ENCODE results near the gene QRSL1.
"Not testable (repeated sequence)": the region's sequence is repeated elsewhere in the genome, so short reads cannot be mapped to it uniquely, and the experiment has no call there.

QRSL1 gene

GRCh38 chr6:106692112-106692818 is 62.9 kb downstream of the QRSL1 start:
- peak overlapping the region; percentile 71 for H3K9ac ChIP-seq (ENCODE audit: low read length)
- no peaks in the 10 kb centered on the region for H3K9me3 ChIP-seq (ENCODE audit: control insufficient read depth, low read length)
- H3K27me3 ChIP-seq (ENCODE audit: control insufficient read depth, insufficient read depth, low read length): no peaks in the 10 kb centered on the region
- no peaks in the 10 kb centered on the region for H3K36me3 ChIP-seq (ENCODE audit: control insufficient read depth, insufficient read depth, low read length)
- no peak overlapping the region for H3K4me3 ChIP-seq (ENCODE audit: low read length)
- H3K4me1 ChIP-seq (ENCODE audit: control insufficient read depth, insufficient read depth, low read length): peaks cover 47% of the 10 kb centered on the region

- H3K36me3 ChIP-seq (ENCODE audit: control insufficient read depth, insufficient read depth, low read length): no peaks in the 10 kb centered on the region
- H3K9ac ChIP-seq (ENCODE audit: low read length): peak overlapping the region; percentile 71
- no peaks in the 10 kb centered on the region for H3K27me3 ChIP-seq (ENCODE audit: control insufficient read depth, insufficient read depth, low read length)
- H3K9me3 ChIP-seq (ENCODE audit: control insufficient read depth, low read length): no peaks in the 10 kb centered on the region
- peaks cover 47% of the 10 kb centered on the region for H3K4me1 ChIP-seq (ENCODE audit: control insufficient read depth, insufficient read depth, low read length)
- H3K4me3 ChIP-seq (ENCODE audit: low read length): no peak overlapping the region
Observed at GRCh38 chr6:106692819-106693208, 63.4 kb downstream of the QRSL1 start.

GRCh38 chr6:106693418-106693817 is 64.0 kb downstream of the QRSL1 start:
- H3K27me3 ChIP-seq (ENCODE audit: control insufficient read depth, insufficient read depth, low read length): no peaks in the 10 kb centered on the region
- peaks cover 43% of the 10 kb centered on the region for H3K4me1 ChIP-seq (ENCODE audit: control insufficient read depth, insufficient read depth, low read length)
- H3K36me3 ChIP-seq (ENCODE audit: control insufficient read depth, insufficient read depth, low read length): no peaks in the 10 kb centered on the region
- H3K4me3 ChIP-seq (ENCODE audit: low read length): no peak overlapping the region
- peak overlapping the region; percentile 71 for H3K9ac ChIP-seq (ENCODE audit: low read length)
- H3K9me3 ChIP-seq (ENCODE audit: control insufficient read depth, low read length): no peaks in the 10 kb centered on the region

- Histone ChIP-seq H3K36me3 (ENCODE audit: control insufficient read depth, insufficient read depth, low read length) (no peaks in the 10 kb centered on the region), H3K4me3 (ENCODE audit: low read length) (no peak overlapping the region), H3K27me3 (ENCODE audit: control insufficient read depth, insufficient read depth, low read length) (no peaks in the 10 kb centered on the region), H3K4me1 (ENCODE audit: control insufficient read depth, insufficient read depth, low read length) (peaks cover 38% of the 10 kb centered on the region), H3K9me3 (ENCODE audit: control insufficient read depth, low read length) (no peaks in the 10 kb centered on the region), H3K9ac (ENCODE audit: low read length) (peak overlapping the region; percentile 9)
Observed at GRCh38 chr6:106694343-106694742, 65.0 kb downstream of the QRSL1 start.

- Histone ChIP-seq H3K27me3 (ENCODE audit: control insufficient read depth, insufficient read depth, low read length) (no peaks in the 10 kb centered on the region), H3K4me3 (ENCODE audit: low read length) (no peak overlapping the region), H3K4me1 (ENCODE audit: control insufficient read depth, insufficient read depth, low read length) (peaks cover 18% of the 10 kb centered on the region), H3K9me3 (ENCODE audit: control insufficient read depth, low read length) (no peaks in the 10 kb centered on the region), H3K9ac (ENCODE audit: low read length) (no peak overlapping the region), H3K36me3 (ENCODE audit: control insufficient read depth, insufficient read depth, low read length) (no peaks in the 10 kb centered on the region)
Observed at GRCh38 chr6:106700581-106700980, 71.2 kb downstream of the QRSL1 start.

GRCh38 chr6:106701201-106701600 is 71.8 kb downstream of the QRSL1 start:
- H3K4me3 ChIP-seq (ENCODE audit: low read length); H3K36me3 ChIP-seq (ENCODE audit: control insufficient read depth, insufficient read depth, low read length); H3K9ac ChIP-seq (ENCODE audit: low read length); H3K9me3 ChIP-seq (ENCODE audit: control insufficient read depth, low read length); H3K27me3 ChIP-seq (ENCODE audit: control insufficient read depth, insufficient read depth, low read length): not testable (repeated sequence)
- H3K4me1 ChIP-seq (ENCODE audit: control insufficient read depth, insufficient read depth, low read length): peaks cover 18% of the 10 kb centered on the region

GRCh38 chr6:106702046-106702445 is 72.7 kb downstream of the QRSL1 start:
- Histone ChIP-seq H3K9ac (ENCODE audit: low read length) (peak overlapping the region; percentile 26), H3K4me3 (ENCODE audit: low read length) (no peak overlapping the region)

GRCh38 chr6:106702451-106703110 is 73.2 kb downstream of the QRSL1 start:
- no peak overlapping the region for H3K4me3 ChIP-seq (ENCODE audit: low read length)

More at GRCh38 chr6:106702046-106702445, 72.7 kb downstream of the QRSL1 start:
- Histone ChIP-seq H3K36me3 (ENCODE audit: control insufficient read depth, insufficient read depth, low read length) (no peaks in the 10 kb centered on the region), H3K4me1 (ENCODE audit: control insufficient read depth, insufficient read depth, low read length) (peaks cover 18% of the 10 kb centered on the region), H3K27me3 (ENCODE audit: control insufficient read depth, insufficient read depth, low read length) (no peaks in the 10 kb centered on the region), H3K9me3 (ENCODE audit: control insufficient read depth, low read length) (no peaks in the 10 kb centered on the region)

GRCh38 chr6:106704327-106704726 is 74.9 kb downstream of the QRSL1 start:
- Histone ChIP-seq H3K4me3 (ENCODE audit: low read length) (no peak overlapping the region), H3K4me1 (ENCODE audit: control insufficient read depth, insufficient read depth, low read length) (peaks cover 18% of the 10 kb centered on the region), H3K9ac (ENCODE audit: low read length) (no peak overlapping the region), H3K27me3 (ENCODE audit: control insufficient read depth, insufficient read depth, low read length) (no peaks in the 10 kb centered on the region), H3K9me3 (ENCODE audit: control insufficient read depth, low read length) (no peaks in the 10 kb centered on the region), H3K36me3 (ENCODE audit: control insufficient read depth, insufficient read depth, low read length) (no peaks in the 10 kb centered on the region)

More at GRCh38 chr6:106702451-106703110, 73.2 kb downstream of the QRSL1 start:
- H3K36me3 ChIP-seq (ENCODE audit: control insufficient read depth, insufficient read depth, low read length): no peaks in the 10 kb centered on the region
- peak overlapping the region; percentile 53 for H3K9ac ChIP-seq (ENCODE audit: low read length)
- peaks cover 18% of the 10 kb centered on the region for H3K4me1 ChIP-seq (ENCODE audit: control insufficient read depth, insufficient read depth, low read length)
- H3K9me3 ChIP-seq (ENCODE audit: control insufficient read depth, low read length): no peaks in the 10 kb centered on the region
- no peaks in the 10 kb centered on the region for H3K27me3 ChIP-seq (ENCODE audit: control insufficient read depth, insufficient read depth, low read length)

- H3K4me3 ChIP-seq (ENCODE audit: low read length): no peak overlapping the region
- H3K9me3 ChIP-seq (ENCODE audit: control insufficient read depth, low read length): no peaks in the 10 kb centered on the region
- H3K27me3 ChIP-seq (ENCODE audit: control insufficient read depth, insufficient read depth, low read length): no peaks in the 10 kb centered on the region
- H3K36me3 ChIP-seq (ENCODE audit: control insufficient read depth, insufficient read depth, low read length): no peaks in the 10 kb centered on the region
- no peak overlapping the region for H3K9ac ChIP-seq (ENCODE audit: low read length)
- H3K4me1 ChIP-seq (ENCODE audit: control insufficient read depth, insufficient read depth, low read length): peaks cover 18% of the 10 kb centered on the region
Observed at GRCh38 chr6:106705156-106705555, 75.8 kb downstream of the QRSL1 start.

GRCh38 chr6:106710580-106710979 is 81.2 kb downstream of the QRSL1 start:
- Histone ChIP-seq H3K4me1 (ENCODE audit: control insufficient read depth, insufficient read depth, low read length) (no peaks in the 10 kb centered on the region), H3K9ac (ENCODE audit: low read length) (no peak overlapping the region), H3K4me3 (ENCODE audit: low read length) (no peak overlapping the region), H3K9me3 (ENCODE audit: control insufficient read depth, low read length) (no peaks in the 10 kb centered on the region), H3K27me3 (ENCODE audit: control insufficient read depth, insufficient read depth, low read length) (no peaks in the 10 kb centered on the region), H3K36me3 (ENCODE audit: control insufficient read depth, insufficient read depth, low read length) (no peaks in the 10 kb centered on the region)

- no peak overlapping the region for H3K9ac ChIP-seq (ENCODE audit: low read length)
- no peaks in the 10 kb centered on the region for H3K9me3 ChIP-seq (ENCODE audit: control insufficient read depth, low read length)
- no peak overlapping the region for H3K4me3 ChIP-seq (ENCODE audit: low read length)
- H3K27me3 ChIP-seq (ENCODE audit: control insufficient read depth, insufficient read depth, low read length): no peaks in the 10 kb centered on the region
- H3K36me3 ChIP-seq (ENCODE audit: control insufficient read depth, insufficient read depth, low read length): no peaks in the 10 kb centered on the region
- H3K4me1 ChIP-seq (ENCODE audit: control insufficient read depth, insufficient read depth, low read length): peaks cover 9% of the 10 kb centered on the region
Observed at GRCh38 chr6:106714281-106714680, 84.9 kb downstream of the QRSL1 start.

Data from mucosa of stomach (tissue), 1 donor.